Hepatocyte (in vitro differentiated cells): ENCODE results near the gene SIMC1.
"Not testable (repeated sequence)": the region's sequence is repeated elsewhere in the genome, so short reads cannot be mapped to it uniquely, and the experiment has no call there.

Source experiments
- CTCF ChIP-seq: fragments of 200-600 bp; sonication (generic); IDR thresholded peaks from 2 replicates; pipeline ENCODE4 v1.5.1; 2016; ENCODE audit warnings: antibody characterized with exemption, mild to moderate bottlenecking; ENCODE audit not compliant: poor library complexity
- EZH2phosphoT487 ChIP-seq: fragments of 200-600 bp; sonication (generic); IDR thresholded peaks from one replicate; pipeline ENCODE4 v1.6.1; 2018; ENCODE audit warnings: antibody characterized with exemption, mild to moderate bottlenecking, low read depth, moderate library complexity; ENCODE audit not compliant: unreplicated experiment, severe bottlenecking

- TF ChIP-seq CTCF, EZH2phosphoT487: not testable (repeated sequence)
These were observed 43.8 kb upstream of the SIMC1 start for GRCh38 chr5:176194238-176195083.
